Measurements from ENCODE around the gene GYS2.

Gene GYS2

GRCh38 chr12:21502164-21502496 is 102.5 kb downstream of the GYS2 start:
- H3K4me3 ChIP-seq (ENCODE audit: control insufficient read depth, low read depth, low read length) = peak overlapping the region; percentile 97
- no peak for DNase-seq (ENCODE audit: low read depth)
- TF ChIP-seq CTCF (IDR thresholded peaks at IDR 0.05; ENCODE audit: control insufficient read depth, insufficient read depth, low read depth, low read length, missing control alignments) = no peak

GRCh38 chr12:21501258-21502163 is 103.1 kb downstream of the GYS2 start, which contains the start of the genes GOLT1B and RECQL:
Gene GOLT1B (plus strand): TSS chr12:21501789. CDS start chr12:21501924, 135 bp downstream.
Gene RECQL (minus strand): TSS chr12:21501635. CDS start chr12:21499570, 2,065 bp downstream.
- peak within 1 kb of the TSS; percentile 97 for H3K4me3 ChIP-seq (ENCODE audit: control insufficient read depth, low read depth, low read length)
- TF ChIP-seq CTCF (IDR thresholded peaks at IDR 0.05; ENCODE audit: control insufficient read depth, insufficient read depth, low read depth, low read length, missing control alignments) = no peak
- DNase-seq (ENCODE audit: low read depth) = peak; percentile 96

GRCh38 chr12:21500786-21501257 is 103.8 kb downstream of the GYS2 start:
- DNase-seq (ENCODE audit: low read depth) = no peak
- TF ChIP-seq CTCF (IDR thresholded peaks at IDR 0.05; ENCODE audit: control insufficient read depth, insufficient read depth, low read depth, low read length, missing control alignments) = no peak
- H3K4me3 ChIP-seq (ENCODE audit: control insufficient read depth, low read depth, low read length) = peak overlapping the region; percentile 97

- TF ChIP-seq CTCF (IDR thresholded peaks at IDR 0.05; ENCODE audit: control insufficient read depth, insufficient read depth, low read depth, low read length, missing control alignments) = no peak
- peak overlapping the region; percentile 97; the same call in 1 of the 2 replicates for H3K4me3 ChIP-seq (ENCODE audit: control insufficient read depth, low read depth, low read length)
- no peak for DNase-seq (ENCODE audit: low read depth)
These were observed 104.9 kb downstream of the GYS2 start for GRCh38 chr12:21499765-21500164.
